Cardiac septum (tissue), 1 donor: ENCODE results near the gene GRM7. TPM values are rescaled to one million over a fixed set of nuclear protein-coding genes. Genes with fewer than 3 reads are reported as not detected.

ENCODE experiments used
- DNase-seq: peaks from one replicate; pipeline ENCODE4 v3.0.0-alpha.2; 2020; ENCODE audit warnings: low spot score
- intact Hi-C: fragments of 100-400 bp; cut with DNase I; formaldehyde crosslinking; loops from one replicate; pipeline ENCODE4 v1.14.0; 2022
- total RNA-seq: library from RNA; stranded (reverse); fragmentation: NEBNext Ultra II Directional; extraction: Animal tissue kit (Norgen Biotek cat#: 25700); gene quantifications from one replicate; pipeline ENCODE4 v1.2.1, GENCODE V29; 2021
- donor health status: DM: no; HTN: no; CAD: no.

The GRM7 gene
- total RNA-seq, 1 donor from 2014 or later = not detected

DNA sequence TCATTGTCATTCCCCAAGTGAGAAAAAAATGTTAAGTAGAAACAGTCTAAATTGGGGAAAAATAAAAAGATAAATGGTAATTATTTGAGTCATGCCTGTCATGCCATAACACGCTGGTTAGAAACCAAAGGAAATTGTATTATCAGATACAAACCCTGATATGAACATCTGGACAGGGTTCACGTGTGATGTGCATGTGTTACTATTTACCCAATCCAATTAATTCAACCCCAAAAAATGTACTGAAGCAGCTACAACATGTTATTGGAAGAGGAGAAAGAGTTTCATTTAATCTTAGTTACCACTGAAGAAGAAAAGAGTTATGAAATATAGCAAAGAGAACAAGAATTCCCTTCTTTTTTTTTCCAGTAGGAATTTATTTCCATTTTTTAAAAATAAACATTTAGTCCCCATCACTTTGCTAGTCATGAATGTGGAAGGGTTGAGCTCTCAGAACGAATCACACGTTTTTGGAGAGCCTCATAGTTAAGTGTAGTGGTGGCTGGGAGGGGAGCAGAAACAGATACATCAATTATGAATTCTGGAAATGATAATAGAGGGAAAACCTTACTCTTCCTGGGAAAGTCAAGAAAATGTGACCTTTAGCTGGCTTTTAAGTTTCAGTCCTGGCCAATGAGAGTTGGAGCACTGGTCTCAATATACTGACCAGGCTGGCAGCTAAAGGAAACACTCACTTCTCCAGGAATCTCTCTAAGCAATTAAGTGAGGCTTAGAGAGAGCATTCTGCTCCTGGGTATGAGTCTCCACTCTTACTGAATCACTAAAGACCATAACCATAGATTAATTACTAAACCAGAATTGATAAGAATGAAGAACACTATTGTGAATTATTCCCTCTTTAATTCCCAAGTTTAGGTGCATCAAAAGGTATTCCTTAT lies 796.5 kb downstream of the GRM7 start:
- intact Hi-C loops = no loop called here
- no peak for DNase-seq

GRCh38 chr3:7658294-7658693 lies 797.4 kb downstream of the GRM7 start:
- DNase-seq = no peak
- intact Hi-C loops = no loop called here

DNA sequence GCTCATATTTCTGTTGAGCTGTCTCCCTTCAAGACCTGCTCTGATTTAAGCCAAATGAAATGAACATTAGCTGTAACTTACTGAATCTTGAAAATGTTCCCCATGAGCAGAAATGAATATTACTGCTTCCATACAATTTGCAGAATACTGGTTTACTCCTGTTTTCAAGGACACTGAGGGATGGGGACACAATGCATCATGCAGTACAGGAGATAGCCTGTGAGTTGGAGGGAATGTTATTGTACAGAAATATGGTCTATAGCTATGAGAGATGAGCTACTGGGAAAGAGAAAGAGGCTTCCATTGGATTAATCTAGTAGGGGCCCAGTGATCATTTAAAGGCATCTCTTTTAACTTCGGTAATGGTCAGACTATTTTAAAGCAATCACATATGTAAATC lies 798.2 kb downstream of the GRM7 start:
- intact Hi-C loops = no loop called here
- DNase-seq = no peak

DNA sequence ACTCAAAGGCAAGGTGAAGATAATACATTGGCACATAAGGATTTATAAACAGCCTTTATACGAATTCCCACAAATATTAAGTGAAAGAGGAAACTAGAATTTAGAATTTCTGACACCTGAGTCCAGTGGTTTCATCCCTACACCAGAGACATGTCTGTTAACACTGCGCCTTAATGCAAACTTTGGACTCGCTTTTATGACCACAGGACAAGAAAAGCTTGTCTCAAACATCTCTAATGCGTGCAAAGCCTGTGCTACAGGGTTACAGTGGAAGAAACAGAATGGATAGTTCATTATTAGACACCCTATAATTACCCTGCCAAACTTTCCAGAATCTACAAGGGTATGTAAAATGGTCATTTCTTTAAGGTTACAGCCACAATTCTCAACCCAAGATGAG lies 802.9 kb downstream of the GRM7 start:
- no peak for DNase-seq
- intact Hi-C loops = no loop called here

DNA sequence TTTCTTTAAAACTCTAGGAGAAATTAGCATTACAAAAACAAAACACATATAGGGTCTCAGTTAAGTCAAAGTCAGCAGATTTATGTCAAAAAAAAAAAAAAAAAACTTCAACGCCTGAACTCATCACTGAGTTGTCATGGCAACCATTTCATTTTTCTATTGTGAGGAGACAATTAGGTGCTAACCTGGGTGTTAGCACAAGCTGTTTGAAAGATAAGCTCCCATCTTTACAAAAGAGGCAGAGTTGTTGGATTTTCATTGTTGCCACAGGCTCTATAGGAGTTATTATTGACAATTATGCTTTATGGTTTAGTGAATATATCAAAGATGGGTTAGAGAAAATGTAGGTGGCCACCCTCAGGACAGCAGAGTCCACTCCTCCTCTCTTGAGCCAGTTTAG lies 806.9 kb downstream of the GRM7 start:
- no peak for DNase-seq
- intact Hi-C loops = no loop called here

- DNase-seq = no peak
- intact Hi-C loops = no loop called here
Observed at GRCh38 chr3:7669641-7670040, 808.7 kb downstream of the GRM7 start.

GRCh38 chr3:7678521-7678920 lies 817.6 kb downstream of the GRM7 start:
- no peak for DNase-seq
- intact Hi-C loops = no loop called here

DNA sequence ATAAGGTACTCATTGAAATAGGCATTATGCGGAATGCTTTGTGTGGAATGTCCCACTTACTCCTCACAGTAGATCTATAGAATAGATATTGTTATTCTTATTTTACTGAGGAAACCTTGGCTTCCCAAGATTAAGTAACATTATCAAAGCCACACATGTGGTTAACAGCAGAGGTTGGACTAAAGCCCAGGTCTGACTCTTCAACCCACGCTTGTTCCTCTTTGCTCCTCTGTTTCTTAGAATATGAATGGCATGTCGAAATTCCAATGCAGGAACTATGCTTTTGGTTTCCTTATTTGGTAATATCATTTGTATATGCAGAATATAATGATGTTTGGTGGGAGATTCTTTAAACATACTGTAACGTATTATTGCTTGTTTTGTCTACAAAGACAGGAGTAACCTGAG lies 821.9 kb downstream of the GRM7 start:
- intact Hi-C loops = loop anchor here (10.0 kb wide), 1 partner anchor 378 kb away; no protein-coding TSS in a partner anchor
- no peak for DNase-seq

DNA sequence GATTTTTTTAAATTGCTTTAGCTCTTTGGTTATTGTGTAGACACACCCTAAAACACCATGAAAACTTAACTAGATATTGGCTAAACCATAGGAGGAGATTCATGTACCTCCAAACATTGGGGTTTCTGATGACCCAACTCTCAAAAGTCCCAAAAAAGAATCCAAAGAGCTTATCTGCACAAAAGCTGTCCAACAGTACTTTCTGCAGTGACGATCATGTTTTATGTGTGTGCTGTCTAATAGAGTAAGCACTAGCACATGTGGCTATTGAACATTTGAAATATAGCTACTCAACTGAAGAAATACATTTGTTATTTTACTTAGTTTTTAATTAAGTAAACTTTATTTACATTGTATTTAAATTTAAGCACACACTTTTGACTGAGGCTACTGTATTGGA lies 822.5 kb downstream of the GRM7 start:
- intact Hi-C loops = loop anchor here (10.0 kb wide), 1 partner anchor 379 kb away; no protein-coding TSS in a partner anchor
- no peak for DNase-seq

DNA sequence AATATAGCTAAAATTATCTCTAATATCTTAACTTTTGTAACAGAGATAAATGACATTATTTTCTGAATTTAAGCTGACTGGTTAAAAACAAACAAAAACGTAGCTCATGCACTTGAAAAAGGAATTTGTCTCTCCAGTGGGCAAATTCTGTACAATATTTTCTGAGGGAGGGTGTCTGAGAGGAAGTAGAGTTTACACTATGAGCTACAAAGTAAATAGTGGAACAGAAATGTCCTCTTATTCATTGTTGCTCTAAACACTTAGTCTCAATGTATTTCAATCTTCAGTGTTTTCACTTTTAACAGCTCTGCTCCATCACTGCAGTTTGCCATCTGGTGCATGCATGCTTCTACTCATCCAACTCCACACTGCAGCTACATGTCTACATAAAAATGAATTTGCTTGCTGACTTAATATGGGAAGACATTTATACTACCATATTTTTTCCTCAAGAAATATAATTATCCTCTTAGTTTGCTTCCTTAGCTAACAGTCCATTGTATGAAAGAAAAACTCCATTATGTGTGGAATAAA lies 823.3 kb downstream of the GRM7 start:
- intact Hi-C loops = loop anchor here (10.0 kb wide), 1 partner anchor 379 kb away; no protein-coding TSS in a partner anchor
- no peak for DNase-seq

GRCh38 chr3:7687428-7688147 lies 826.7 kb downstream of the GRM7 start:
- intact Hi-C loops = loop anchor here (10.0 kb wide), 1 partner anchor 383 kb away; no protein-coding TSS in a partner anchor
- no peak for DNase-seq

GRCh38 chr3:7692866-7693265 lies 832.0 kb downstream of the GRM7 start:
- intact Hi-C loops = no loop called here

DNA sequence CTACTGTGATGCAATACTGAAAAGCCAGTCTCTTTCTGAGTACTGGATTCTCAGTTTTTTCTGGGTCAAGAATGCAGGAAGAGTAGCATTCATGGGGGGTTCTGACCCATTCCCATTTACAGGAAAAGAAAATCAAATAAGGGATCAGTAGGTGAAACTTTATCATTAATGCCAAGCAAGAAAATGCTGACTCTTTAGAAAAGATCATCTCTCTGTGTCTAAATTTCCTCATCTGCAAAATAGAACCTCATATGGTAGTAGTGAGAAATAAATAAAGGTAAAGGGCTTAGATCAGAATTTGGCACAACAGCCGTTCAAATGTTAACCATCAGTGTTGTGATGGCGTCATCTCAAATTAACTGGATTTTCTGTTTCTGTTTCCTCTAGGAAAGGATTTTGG lies 833.1 kb downstream of the GRM7 start:
- no peak for DNase-seq
- intact Hi-C loops = no loop called here

More at GRCh38 chr3:7692866-7693265, 832.0 kb downstream of the GRM7 start:
- no peak for DNase-seq

DNA sequence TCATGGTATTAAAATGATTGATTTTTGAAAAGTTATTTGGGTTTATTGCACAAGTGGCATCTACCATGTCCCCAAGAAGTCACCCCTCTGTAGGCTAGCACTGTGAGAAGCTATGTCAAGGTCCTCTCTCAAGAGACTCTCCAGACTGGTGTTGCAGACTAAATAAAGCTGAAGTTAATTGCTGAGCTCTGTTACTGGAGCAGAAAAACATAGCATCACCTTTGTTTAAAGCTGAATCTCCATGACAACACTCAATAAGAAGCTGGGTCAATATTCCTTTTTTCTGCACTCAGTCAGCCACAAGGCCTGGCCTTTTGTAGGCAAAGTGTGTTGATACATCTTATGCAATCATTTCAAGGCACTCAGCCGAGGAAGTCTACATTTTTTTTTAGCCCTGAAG lies 834.1 kb downstream of the GRM7 start:
- intact Hi-C loops = no loop called here
- no peak for DNase-seq

DNA sequence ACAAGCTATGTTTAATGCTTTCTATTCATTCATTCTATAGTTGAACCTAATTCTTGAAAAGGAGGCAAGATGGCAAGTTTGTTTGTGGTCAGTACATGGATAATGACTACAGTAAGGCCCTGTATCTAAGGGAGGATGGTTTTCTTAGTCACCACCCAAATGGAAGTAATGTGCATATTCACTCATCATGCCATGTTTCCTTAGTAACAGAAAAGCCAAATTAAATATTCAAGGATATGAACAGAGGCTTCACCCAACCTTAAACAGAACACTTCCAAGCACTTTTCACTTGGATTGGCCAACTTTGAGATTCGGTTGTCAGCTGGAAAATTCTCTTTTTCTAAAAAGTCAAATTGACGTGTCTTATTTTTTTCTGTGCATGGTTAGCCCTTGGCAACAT lies 835.4 kb downstream of the GRM7 start:
- DNase-seq = no peak
- intact Hi-C loops = no loop called here

- intact Hi-C loops = no loop called here
- no peak for DNase-seq
Observed at GRCh38 chr3:7697548-7697947, 836.6 kb downstream of the GRM7 start.

- intact Hi-C loops = no loop called here
- DNase-seq = no peak
Observed at GRCh38 chr3:7700539-7700938, 839.6 kb downstream of the GRM7 start.

GRCh38 chr3:7700977-7701376 lies 840.1 kb downstream of the GRM7 start:
- intact Hi-C loops = no loop called here
- DNase-seq = no peak

- intact Hi-C loops = no loop called here
- no peak for DNase-seq
Observed at GRCh38 chr3:7707187-7707586, 846.3 kb downstream of the GRM7 start.

DNA sequence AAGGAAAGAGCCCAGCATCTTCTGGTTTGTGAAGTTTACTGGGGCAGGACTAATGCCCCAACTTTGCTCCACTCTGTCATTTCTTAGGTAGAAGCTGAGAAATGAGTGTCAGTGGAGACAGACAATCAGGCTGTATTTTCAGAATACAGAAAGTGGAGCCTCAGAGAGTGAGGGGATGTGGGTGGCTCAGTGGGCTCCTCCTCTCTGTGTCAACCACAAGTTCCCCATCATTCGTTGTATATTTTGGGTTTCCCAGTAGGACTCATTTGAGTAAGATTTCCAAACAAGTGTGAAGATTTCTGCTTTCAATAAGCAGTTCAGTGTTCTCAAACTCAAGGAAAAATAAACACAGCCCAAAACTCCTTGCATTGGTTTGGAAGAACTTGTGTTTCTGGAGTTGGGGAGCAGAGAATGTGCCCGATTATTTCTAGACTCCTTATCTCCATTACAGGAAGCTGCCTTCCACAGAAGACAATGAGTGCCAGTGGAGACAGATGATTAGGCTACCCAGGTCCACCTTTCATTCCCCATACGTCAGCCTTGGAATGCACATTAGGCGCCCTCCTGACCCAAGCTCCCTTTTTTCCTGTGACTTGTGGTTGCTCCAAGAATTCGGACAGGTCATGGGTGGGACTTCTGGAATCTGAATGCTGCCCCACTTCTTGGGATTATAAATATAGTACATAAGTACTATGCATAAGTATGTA lies 848.6 kb downstream of the GRM7 start:
- no peak for DNase-seq

More for the DNA sequence above, 848.6 kb downstream of the GRM7 start:
- intact Hi-C loops = no loop called here
